Dermis blood vessel endothelial cell (primary cell): ENCODE results near the gene MGMT. TPM values are rescaled to one million over a fixed set of nuclear protein-coding genes. Genes with fewer than 3 reads are reported as not detected.

ENCODE experiments used
- DNase-seq: peaks from one replicate; pipeline ENCODE4 v3.0.0; 2010
- total RNA-seq: library from RNA; depleted of rRNA; stranded (reverse); fragments of >200 nt; gene quantifications from 2 replicates; pipeline ENCODE4 v1.2.3, GENCODE V29; 2014

Gene MGMT
- total RNA-seq, 1 donor from 2014 or later, result 39.7 TPM

GRCh38 chr10:129764901-129765663 is 298.0 kb downstream of the MGMT start:
- DNase-seq, result no peak

GRCh38 chr10:129765664-129766550 is 298.9 kb downstream of the MGMT start:
- no peak for DNase-seq

GRCh38 chr10:129766611-129767550 is 299.8 kb downstream of the MGMT start:
- no peak for DNase-seq

GRCh38 chr10:129767751-129768150 is 300.7 kb downstream of the MGMT start:
- DNase-seq, result no peak

GRCh38 chr10:129768437-129769355 is 301.7 kb downstream of the MGMT start:
- DNase-seq, result no peak

- DNase-seq, result no peak
Observed at GRCh38 chr10:129769381-129770116, 302.5 kb downstream of the MGMT start.

- DNase-seq, result no peak
Observed at GRCh38 chr10:129770286-129770685, 303.2 kb downstream of the MGMT start.

- DNase-seq, result no peak
Observed at GRCh38 chr10:129771024-129771423, 304.0 kb downstream of the MGMT start.

- no peak for DNase-seq
Observed at GRCh38 chr10:129771576-129771975, 304.5 kb downstream of the MGMT start.

- DNase-seq, result no peak
Observed at GRCh38 chr10:129771991-129772431, 305.0 kb downstream of the MGMT start.

- DNase-seq, result no peak
Observed at GRCh38 chr10:129772468-129773358, 305.7 kb downstream of the MGMT start.

- DNase-seq, result no peak
Observed at GRCh38 chr10:129773359-129773990, 306.4 kb downstream of the MGMT start.

- no peak for DNase-seq
Observed at GRCh38 chr10:129774082-129774735, 307.2 kb downstream of the MGMT start.

GRCh38 chr10:129774736-129775401 is 307.8 kb downstream of the MGMT start:
- no peak for DNase-seq

GRCh38 chr10:129775681-129776080 is 308.6 kb downstream of the MGMT start:
- DNase-seq, result no peak

GRCh38 chr10:129777687-129778086 is 310.6 kb downstream of the MGMT start:
- no peak for DNase-seq

GRCh38 chr10:129778571-129778970 is 311.5 kb downstream of the MGMT start:
- DNase-seq, result no peak
